IPS-20b (cell line): Measurements from ENCODE around the gene BRIP1.

Experiments used
- H3K27ac ChIP-seq: one replicate; pipeline ENCODE4 v1.5.1; 2013; ENCODE audit warnings: low read length
- H3K27me3 ChIP-seq: 2 replicates; pipeline ENCODE4 v1.6.1; 2013; ENCODE audit warnings: mild to moderate bottlenecking, low read length, inconsistent platforms; ENCODE audit not compliant: insufficient read depth
- H3K36me3 ChIP-seq: 2 replicates; pipeline ENCODE4 v1.6.1; 2013; ENCODE audit warnings: low read depth, mild to moderate bottlenecking, inconsistent platforms, low read length, moderate library complexity; ENCODE audit not compliant: insufficient read depth
- H3K4me1 ChIP-seq: 2 replicates; pipeline ENCODE4 v1.6.1; 2013; ENCODE audit warnings: mild to moderate bottlenecking, control low read depth, inconsistent platforms, low read length, moderate library complexity; ENCODE audit not compliant: insufficient read depth
- H3K4me3 ChIP-seq: 2 replicates; pipeline ENCODE4 v1.5.1; 2013; ENCODE audit warnings: mild to moderate bottlenecking, low read length, inconsistent platforms
- H3K9ac ChIP-seq: 2 replicates; pipeline ENCODE4 v1.6.1; 2013; ENCODE audit warnings: low read depth, mild to moderate bottlenecking, inconsistent platforms, low read length, moderate library complexity
- H3K9me3 ChIP-seq: 2 replicates; pipeline ENCODE4 v1.6.1; 2013; ENCODE audit warnings: mild to moderate bottlenecking, low read depth, low read length, inconsistent platforms; ENCODE audit not compliant: insufficient read depth

BRIP1 gene

DNA sequence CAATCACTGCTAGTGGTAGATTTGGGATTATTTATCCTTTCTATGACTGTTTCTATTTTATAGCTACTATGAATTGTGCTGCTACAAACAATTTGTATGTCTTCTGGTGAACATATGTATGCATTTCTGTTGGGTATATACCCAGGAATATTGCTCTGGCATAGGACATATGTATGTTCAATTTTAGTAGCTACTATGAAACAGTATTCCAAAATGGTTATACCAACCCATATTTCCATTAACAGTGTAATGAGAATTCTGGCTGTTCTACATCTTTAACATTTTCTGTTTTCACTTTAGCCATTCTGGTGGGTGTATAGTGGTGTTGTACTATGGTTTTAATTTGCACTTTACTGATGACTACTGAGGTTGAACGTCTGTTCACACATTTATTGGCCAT is 214.7 kb downstream of the BRIP1 start:
- Histone ChIP-seq H3K4me3 (no peak overlapping the region), H3K27me3 (no peaks in the 10 kb centered on the region), H3K27ac (no peak overlapping the region), H3K9ac (no peak overlapping the region), H3K4me1 (no peaks in the 10 kb centered on the region), H3K9me3 (peaks cover 11% of the 10 kb centered on the region), H3K36me3 (no peaks in the 10 kb centered on the region)

DNA sequence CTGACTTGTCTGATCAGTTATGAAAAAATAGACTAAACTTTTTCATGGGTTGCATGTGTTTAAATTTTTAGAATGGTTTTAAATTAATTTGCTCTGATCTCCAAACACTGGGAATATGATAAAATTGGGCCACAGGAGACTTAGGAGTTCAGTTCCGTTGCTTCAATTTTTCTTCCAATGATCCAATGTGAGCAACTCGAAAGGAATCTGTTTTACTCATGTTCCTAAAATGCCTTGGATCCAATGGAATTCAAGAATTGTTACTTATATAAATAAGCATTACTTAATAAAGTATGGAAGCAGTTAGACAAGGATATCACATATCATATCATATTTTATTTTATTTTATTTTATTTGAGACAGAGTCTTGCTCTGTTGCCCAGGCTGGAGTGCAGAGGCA is 216.3 kb downstream of the BRIP1 start:
- Histone ChIP-seq H3K9ac (no peak overlapping the region), H3K4me1 (no peaks in the 10 kb centered on the region), H3K9me3 (peaks cover 10% of the 10 kb centered on the region), H3K4me3 (no peak overlapping the region), H3K27ac (no peak overlapping the region), H3K27me3 (no peaks in the 10 kb centered on the region), H3K36me3 (no peaks in the 10 kb centered on the region)

- Histone ChIP-seq H3K9me3 (peaks cover 7% of the 10 kb centered on the region), H3K27ac (no peak overlapping the region), H3K4me1 (no peaks in the 10 kb centered on the region), H3K9ac (no peak overlapping the region), H3K36me3 (no peaks in the 10 kb centered on the region), H3K27me3 (no peaks in the 10 kb centered on the region), H3K4me3 (no peak overlapping the region)
These were observed 216.8 kb downstream of the BRIP1 start for GRCh38 chr17:61646482-61646881.

DNA sequence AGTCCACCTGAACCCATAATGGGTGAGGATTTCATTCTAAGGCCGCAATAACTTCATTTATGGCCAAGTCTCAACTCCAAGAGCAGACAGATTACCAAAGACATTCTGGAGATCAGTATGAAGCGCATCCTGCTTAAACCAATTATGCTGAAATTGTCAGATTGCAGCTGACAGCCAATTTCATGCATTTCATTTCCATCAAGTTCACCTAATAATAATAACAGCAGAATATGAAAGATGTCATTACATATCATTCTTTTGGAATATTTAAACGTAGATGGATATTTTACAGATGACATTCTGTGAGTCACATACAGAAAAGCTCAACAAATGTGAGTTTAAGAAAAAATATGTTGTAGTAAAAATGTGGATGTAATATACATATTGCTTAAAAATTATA is 217.4 kb downstream of the BRIP1 start:
- Histone ChIP-seq H3K4me3 (no peak overlapping the region), H3K36me3 (no peaks in the 10 kb centered on the region), H3K4me1 (no peaks in the 10 kb centered on the region)

GRCh38 chr17:61644800-61645774 is 218.2 kb downstream of the BRIP1 start:
- Histone ChIP-seq H3K9me3 (no peaks in the 10 kb centered on the region), H3K9ac (no peak overlapping the region), H3K27me3 (no peaks in the 10 kb centered on the region), H3K36me3 (no peaks in the 10 kb centered on the region), H3K27ac (no peak overlapping the region), H3K4me1 (no peaks in the 10 kb centered on the region), H3K4me3 (no peak overlapping the region)

More for the DNA sequence above, 217.4 kb downstream of the BRIP1 start:
- H3K27ac ChIP-seq, result no peak overlapping the region
- H3K9ac ChIP-seq, result no peak overlapping the region
- H3K27me3 ChIP-seq, result no peaks in the 10 kb centered on the region
- H3K9me3 ChIP-seq, result peaks cover 4% of the 10 kb centered on the region

DNA sequence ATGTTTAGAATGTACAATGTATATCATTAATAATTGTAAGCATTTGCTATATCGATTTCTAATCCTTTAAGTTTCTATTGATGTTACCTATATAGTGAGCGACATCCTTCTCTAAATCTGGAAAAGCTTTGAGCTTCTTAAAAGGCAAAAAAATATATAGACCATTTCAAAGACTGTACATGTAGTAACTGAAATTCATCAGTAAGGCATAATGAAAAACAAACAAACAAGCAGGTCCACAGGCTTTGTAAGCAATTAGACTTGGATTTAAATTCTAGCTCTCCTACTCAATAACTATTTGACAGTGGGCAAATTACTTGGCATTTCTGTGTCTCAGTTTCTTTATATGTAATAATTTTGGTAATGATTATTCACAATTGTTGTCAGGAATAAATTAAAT is 220.6 kb downstream of the BRIP1 start:
- Histone ChIP-seq H3K9ac (no peak overlapping the region), H3K27me3 (no peaks in the 10 kb centered on the region), H3K4me1 (no peaks in the 10 kb centered on the region), H3K4me3 (no peak overlapping the region), H3K9me3 (no peaks in the 10 kb centered on the region), H3K27ac (no peak overlapping the region), H3K36me3 (no peaks in the 10 kb centered on the region)

DNA sequence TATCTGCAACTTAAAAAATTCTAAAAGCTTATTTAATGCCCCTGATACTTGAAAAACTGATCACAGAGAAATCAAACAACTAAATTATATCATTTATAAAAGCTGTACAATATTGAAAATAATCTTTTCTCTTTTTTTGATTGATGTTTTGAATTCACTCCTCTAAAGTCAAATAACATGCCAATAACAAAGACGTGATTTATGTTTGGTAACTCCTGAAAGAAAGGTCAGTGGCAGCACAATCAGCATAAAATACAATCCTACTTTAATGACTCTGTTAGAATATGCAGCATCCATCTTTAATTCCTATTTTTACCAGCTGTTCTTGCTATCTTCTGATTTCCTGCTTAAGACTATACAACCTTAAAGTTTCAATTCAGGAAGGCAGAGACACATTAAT is 221.6 kb downstream of the BRIP1 start:
- no peak overlapping the region for H3K9ac ChIP-seq
- no peaks in the 10 kb centered on the region for H3K9me3 ChIP-seq
- no peak overlapping the region for H3K4me3 ChIP-seq
- no peaks in the 10 kb centered on the region for H3K4me1 ChIP-seq
- H3K27ac ChIP-seq, result no peak overlapping the region
- H3K27me3 ChIP-seq, result no peaks in the 10 kb centered on the region
- H3K36me3 ChIP-seq, result no peaks in the 10 kb centered on the region

DNA sequence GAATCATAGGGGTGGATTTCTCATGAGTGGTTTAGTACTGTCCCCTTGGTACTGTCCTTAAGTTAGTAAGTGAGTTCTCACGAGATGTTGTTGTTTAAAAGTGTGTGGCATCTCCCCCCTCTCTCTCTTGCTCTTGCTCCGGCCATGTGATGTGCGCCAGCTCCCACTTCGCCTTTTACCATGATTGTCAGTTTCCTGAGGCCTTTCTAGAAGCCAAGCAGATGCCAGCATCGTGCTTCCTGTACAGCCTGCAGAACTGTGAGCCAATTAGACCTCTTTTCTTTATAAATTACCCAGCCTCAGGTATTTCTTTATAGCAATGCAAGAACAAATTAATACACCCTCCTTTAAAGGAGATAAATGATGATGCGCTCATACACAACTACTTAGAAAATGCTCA is 222.2 kb downstream of the BRIP1 start:
- Histone ChIP-seq H3K9me3 (no peaks in the 10 kb centered on the region), H3K36me3 (no peaks in the 10 kb centered on the region), H3K27ac (no peak overlapping the region), H3K9ac (no peak overlapping the region), H3K4me1 (no peaks in the 10 kb centered on the region), H3K4me3 (no peak overlapping the region), H3K27me3 (no peaks in the 10 kb centered on the region)

DNA sequence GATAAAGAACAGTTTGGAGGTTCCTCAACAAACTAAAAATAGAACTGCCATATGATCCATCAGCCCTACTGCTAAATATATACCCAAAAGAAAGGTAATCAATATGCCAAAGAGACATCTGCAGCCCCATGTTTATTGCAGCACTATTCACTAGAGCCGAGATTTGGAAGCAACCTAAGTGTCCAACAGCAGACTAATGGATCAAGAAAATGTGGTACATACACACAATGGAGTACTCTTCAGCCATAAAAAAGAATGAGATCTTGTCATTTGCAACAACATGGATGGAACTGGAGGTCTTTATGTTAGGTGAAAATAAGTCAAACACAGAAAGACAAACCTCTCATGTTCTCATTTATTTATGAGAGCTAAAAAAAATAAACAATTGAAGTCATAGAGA is 223.5 kb downstream of the BRIP1 start:
- no peaks in the 10 kb centered on the region for H3K36me3 ChIP-seq
- H3K27me3 ChIP-seq, result no peaks in the 10 kb centered on the region
- no peak overlapping the region for H3K27ac ChIP-seq
- H3K4me1 ChIP-seq, result no peaks in the 10 kb centered on the region
- no peak overlapping the region for H3K9ac ChIP-seq
- no peak overlapping the region for H3K4me3 ChIP-seq
- no peaks in the 10 kb centered on the region for H3K9me3 ChIP-seq

- Histone ChIP-seq H3K36me3 (no peaks in the 10 kb centered on the region), H3K4me3 (no peak overlapping the region), H3K27me3 (no peaks in the 10 kb centered on the region), H3K4me1 (no peaks in the 10 kb centered on the region), H3K9me3 (no peaks in the 10 kb centered on the region), H3K27ac (no peak overlapping the region), H3K9ac (no peak overlapping the region)
These were observed 225.2 kb downstream of the BRIP1 start for GRCh38 chr17:61638087-61638486.

DNA sequence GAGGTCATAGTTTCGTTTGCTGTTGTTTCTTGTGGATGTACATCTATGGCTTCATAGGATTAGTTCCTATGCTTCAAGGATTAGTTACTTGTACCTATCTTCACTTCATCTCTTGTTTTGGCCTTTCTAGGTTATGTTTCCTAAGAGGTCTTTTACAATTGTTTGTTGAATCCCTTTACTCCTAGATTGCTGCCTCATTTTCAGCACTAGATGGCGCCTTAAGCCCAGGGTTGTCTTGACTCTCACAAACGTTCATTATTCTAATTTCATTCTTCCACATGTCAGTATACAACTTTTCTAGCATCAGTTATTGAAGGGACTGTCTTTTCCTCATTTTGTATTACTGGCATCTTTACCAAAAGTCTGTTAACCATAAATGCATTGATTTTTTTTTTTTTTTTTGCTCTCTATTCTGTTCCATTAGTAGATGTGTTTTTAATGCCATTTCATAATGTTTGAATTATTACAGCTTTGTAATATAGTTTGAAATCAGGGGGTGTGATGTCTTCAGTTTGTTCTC is 227.4 kb downstream of the BRIP1 start:
- Histone ChIP-seq H3K27ac (no peak overlapping the region), H3K36me3 (no peaks in the 10 kb centered on the region), H3K27me3 (no peaks in the 10 kb centered on the region), H3K9ac (no peak overlapping the region), H3K4me1 (no peaks in the 10 kb centered on the region), H3K9me3 (no peaks in the 10 kb centered on the region), H3K4me3 (no peak overlapping the region)

DNA sequence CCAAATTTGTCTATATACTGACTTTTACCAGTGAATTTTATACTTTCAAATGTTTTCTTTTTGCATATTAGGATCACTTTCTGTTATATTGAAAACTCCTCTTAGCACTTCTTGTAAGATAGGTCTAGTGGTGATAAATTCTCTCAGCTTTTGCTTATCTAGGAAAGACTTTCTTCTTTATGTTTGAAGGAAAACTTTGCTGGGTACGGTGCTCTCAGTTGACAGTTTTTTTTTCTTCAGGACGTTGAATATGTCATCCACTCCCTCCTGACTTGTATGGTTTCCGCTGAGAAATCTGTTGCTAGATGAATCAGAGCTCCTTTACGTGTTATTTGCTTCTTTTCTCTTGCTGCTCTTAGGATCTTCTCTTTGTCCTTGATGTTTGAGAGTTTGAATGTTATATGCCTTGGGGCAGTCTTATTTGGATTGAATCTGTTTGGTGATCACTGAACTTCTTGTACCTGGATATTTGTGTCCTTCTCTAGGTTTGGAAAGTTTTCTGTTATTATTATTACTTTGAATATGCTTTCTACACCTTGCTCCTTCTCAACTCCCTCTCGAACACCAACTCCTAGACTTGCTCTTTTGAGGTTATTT is 228.3 kb downstream of the BRIP1 start:
- no peaks in the 10 kb centered on the region for H3K9me3 ChIP-seq
- H3K4me3 ChIP-seq, result no peak overlapping the region
- no peak overlapping the region for H3K9ac ChIP-seq

More for the DNA sequence above, 228.3 kb downstream of the BRIP1 start:
- H3K27me3 ChIP-seq, result no peaks in the 10 kb centered on the region
- H3K27ac ChIP-seq, result no peak overlapping the region
- H3K36me3 ChIP-seq, result no peaks in the 10 kb centered on the region
- H3K4me1 ChIP-seq, result no peaks in the 10 kb centered on the region
